Astrocyte of the spinal cord (primary cell): ENCODE data around the gene NBPF1.
"Not testable (repeated sequence)": the region's sequence is repeated elsewhere in the genome, so short reads cannot be mapped to it uniquely, and the experiment has no call there.

Experiments
- DNase-seq: peaks from one replicate; pipeline ENCODE4 v3.0.0; 2011; ENCODE audit warnings: low read depth, low spot score
- H3K4me3 ChIP-seq: 2 replicates; pipeline ENCODE4 v1.5.1; 2011; ENCODE audit warnings: low read depth, mild to moderate bottlenecking, low read length, moderate library complexity
- CTCF ChIP-seq: IDR thresholded peaks from 2 replicates; pipeline ENCODE4 v1.5.1; 2012; ENCODE audit warnings: low read depth, mild to moderate bottlenecking, low read length, inconsistent platforms
- in situ Hi-C: cut with HindIII; loops from 2 replicates; pipeline ENCODE4 v1.10.0; 2017; ENCODE audit warnings: low sequenced_read_pairs

NBPF1 gene

DNA sequence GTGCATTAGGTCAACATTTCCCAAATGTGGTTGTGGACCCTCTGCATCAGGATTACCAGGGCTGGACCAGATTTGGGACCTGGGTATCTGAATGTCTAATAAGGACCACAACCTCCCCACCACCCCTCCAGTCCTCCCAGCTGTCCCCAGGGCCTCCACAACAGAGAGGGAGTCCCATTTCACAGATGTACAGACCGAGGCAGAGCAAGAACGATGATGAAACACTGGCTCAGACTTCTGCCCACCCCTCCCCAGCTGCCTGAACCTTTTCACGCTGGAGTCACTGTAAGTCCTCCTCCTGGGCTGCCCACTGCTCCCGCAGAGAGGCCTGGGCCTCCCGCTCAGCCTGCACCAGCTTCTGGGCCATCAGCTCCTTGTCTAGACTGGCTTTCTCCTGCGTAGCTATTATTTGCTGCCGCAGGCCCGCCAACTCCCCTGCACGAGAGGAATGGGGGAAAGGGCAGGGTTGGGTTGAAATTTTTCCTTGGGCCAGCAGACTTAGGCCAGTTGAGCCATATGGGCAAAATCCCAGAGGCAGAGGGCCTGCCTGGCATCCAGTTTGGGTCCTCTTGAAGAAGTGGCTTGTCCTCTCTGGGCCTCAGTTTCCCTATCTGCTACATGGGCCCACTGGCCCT lies 8.4 kb upstream of the NBPF1 start:
- H3K4me3 ChIP-seq, in situ Hi-C loops, DNase-seq: not testable (repeated sequence)

DNA sequence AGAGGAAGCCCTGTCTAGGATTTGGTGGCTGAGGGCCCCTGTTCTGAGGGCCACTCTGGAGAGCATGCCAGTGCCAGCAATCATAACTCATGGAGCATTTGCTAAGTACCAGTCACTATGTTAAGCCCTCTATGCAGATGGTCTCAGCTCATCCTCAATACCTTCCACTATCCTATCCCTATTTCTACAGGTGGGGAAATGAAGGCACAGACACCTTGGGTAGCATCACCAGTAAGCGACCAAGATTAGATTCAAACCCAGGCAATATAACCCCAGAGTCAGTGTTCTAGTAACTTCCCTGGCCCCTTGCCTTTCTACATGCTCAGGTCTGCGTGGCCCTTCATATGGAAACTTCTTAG lies 7.9 kb upstream of the NBPF1 start:
- no peak overlapping the region for H3K4me3 ChIP-seq
- in situ Hi-C loops = no loop called here
- no peak for DNase-seq
- no peak for TF ChIP-seq CTCF

DNA sequence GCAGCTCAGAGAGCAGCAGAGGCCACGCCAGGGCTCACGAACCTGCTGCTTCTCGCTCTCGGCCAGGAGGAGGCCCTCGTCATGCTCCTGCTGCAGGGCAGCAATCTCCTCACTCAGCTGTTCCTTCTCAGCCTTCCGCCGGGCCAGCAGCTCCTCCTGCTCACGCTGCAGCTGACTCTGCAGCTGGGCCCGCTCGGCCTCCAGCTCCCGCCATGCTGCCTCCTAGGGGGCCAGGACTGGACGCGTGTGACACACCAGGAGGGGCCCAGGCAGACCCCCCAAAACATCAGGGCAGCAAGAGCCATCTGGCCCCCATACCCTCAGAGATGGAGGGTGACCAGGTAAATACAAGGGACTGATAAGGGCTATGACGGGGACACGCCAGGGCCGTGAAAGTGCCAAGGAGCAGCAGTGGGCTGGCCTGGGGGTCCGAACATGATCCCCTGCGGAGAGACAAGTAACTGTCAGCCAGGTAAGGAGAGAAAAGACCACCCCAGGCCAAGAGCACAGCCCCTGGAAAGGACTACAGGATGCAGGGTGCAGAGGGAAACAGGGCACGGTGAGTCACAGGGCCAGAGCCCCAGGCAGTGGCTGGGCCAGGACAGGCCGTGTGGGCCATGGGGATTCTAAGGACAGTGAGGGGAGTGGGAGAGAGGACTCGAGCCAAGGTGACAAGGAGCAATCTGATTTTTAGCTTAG lies 6.6 kb upstream of the NBPF1 start:
- DNase-seq, H3K4me3 ChIP-seq, in situ Hi-C loops: not testable (repeated sequence)

DNA sequence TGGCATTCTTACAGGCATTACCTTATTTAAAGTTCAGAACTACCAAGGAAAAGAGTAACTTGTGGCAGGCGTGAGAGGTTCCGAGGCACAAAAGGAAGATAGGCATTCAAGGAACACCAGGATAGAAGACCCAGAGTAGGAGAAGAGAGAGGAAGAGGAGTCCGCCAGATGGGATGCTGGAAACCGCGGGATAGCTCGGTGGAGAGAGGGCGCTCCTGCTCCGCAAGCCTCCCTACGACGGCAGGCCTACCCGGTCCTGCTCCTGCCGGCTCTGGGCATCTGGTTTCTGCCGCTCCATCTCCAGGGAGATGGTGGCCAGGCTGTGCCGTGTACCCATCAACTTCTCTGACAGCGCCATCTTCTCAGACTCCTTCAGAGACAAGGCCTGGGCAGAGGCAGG lies 5.4 kb upstream of the NBPF1 start:
- in situ Hi-C loops = no loop called here
- DNase-seq = no peak
- H3K4me3 ChIP-seq = no peak overlapping the region
- TF ChIP-seq CTCF = no peak

DNA sequence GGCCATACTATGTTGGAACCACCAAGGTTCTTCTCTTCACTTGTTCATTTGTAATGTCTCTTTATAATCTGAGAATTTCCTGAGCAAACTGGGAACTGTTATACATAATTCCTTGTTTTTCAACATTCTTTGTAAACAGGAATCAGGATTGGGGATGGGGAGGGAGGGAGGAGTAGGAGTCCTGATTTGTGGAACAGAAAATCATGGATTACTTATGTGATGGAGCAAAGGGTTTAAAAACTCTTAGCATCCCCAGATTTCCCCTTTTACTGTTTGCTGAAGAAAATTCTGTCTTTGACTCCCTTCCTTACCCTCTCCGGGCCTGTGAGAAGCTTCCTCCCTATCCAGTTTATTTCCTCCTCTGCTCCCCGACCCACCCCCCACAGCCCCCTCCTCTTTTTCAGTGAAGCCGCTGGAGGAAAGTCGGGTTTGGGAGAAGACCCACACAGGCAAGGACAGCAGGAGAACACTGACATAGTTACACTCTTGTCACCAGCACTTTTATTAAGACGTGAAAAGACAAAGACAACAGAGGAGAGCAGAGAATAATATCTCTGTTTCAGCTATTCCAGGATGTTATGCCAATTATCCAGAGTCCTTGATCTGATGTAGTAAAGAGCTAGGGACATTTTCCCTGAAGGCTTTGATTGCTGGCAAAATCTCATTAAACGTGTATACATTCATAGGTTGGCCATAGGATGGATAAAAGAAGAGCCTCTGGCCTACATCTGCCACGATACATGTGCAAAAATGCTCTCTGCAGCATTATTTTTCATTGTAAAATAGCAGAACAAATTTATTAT lies 4.6 kb upstream of the NBPF1 start:
- no peak for DNase-seq
- no peak overlapping the region for H3K4me3 ChIP-seq
- TF ChIP-seq CTCF = no peak
- in situ Hi-C loops = no loop called here

GRCh38 chr1:16617114-16617631 lies 3.8 kb upstream of the NBPF1 start:
- TF ChIP-seq CTCF = no peak
- DNase-seq = no peak
- in situ Hi-C loops = no loop called here
- no peak overlapping the region for H3K4me3 ChIP-seq

DNA sequence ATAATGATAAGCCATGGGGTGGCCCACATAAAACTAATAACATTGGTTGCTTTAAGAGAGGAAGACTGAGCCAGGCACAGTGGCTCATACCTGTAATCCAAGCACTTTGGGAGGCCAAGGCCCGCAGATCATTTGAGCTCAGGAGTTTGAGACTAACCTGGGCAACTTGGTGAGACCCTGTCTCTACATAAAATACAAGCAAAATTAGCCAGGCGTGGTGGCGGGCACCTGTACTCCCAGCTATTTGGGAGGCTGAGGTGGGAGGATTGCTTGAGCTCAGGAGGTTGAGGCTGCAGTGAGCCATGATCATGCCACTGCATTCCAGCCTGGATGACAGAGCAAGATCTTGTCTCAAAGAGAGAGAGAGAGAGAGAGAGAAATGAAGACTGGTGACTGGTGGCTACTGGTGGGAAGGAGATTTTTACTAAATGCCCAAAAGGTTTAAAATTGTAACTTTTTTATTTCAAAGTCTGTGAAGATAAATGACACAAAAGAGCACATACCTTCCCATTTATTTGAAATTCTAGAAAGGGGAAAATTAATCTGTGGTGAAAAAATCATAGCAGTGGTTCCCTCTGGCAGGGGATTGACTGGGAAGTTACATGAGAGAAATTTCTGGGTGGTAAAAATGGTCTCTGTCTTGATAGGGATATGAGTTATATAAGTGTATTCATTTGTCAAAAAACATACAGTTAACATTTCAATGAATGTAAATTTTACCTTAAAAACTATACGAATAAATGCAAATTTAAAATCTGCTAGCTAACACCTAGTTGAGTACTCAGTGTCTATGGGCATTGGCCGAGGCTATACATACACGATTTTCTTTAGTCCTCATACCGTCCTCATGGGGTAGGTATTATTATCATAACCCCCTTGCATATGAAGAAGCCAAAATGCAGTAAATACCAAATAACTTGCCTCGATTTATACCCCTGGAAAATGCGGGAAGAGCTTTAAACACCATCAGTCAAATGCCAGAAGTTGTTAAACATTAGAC lies 2.2 kb upstream of the NBPF1 start:
- TF ChIP-seq CTCF = no peak
- DNase-seq = no peak
- no peak overlapping the region for H3K4me3 ChIP-seq
- in situ Hi-C loops = no loop called here
